DOHH2 (cell line): ENCODE measurements around the gene SFRP2.

Source experiments
- CTCF ChIP-seq: fragments of 200-600 bp; sonication (generic); IDR thresholded peaks from one replicate; pipeline ENCODE4 v1.5.1; 2014; ENCODE audit warnings: antibody characterized with exemption, mild to moderate bottlenecking, low read depth, low read length; ENCODE audit not compliant: poor library complexity, severe bottlenecking
- EZH2phosphoT487 ChIP-seq: fragments of 200-600 bp; sonication (generic); IDR thresholded peaks from 2 replicates; pipeline ENCODE4 v1.6.1; 2017; ENCODE audit warnings: borderline replicate concordance, mild to moderate bottlenecking, antibody characterized with exemption, low read length, moderate library complexity, mixed read lengths

- no peak for TF ChIP-seq CTCF
- no peak for TF ChIP-seq EZH2phosphoT487
Measured at GRCh38 chr4:153824501-153824900, 35.6 kb upstream of the SFRP2 start.
